HG03520 (cell line): ENCODE measurements around the gene ADGRD1.
"Not testable (repeated sequence)": the region's sequence is repeated elsewhere in the genome, so short reads cannot be mapped to it uniquely, and the experiment has no call there.

Experiments
- ATAC-seq: cut with Tn5 transposase; IDR thresholded peaks from one replicate; pipeline ENCODE4 v1.9.1; 2021; ENCODE audit warnings: mild to moderate bottlenecking, moderate library complexity; ENCODE audit not compliant: unreplicated experiment

ADGRD1 gene

GRCh38 chr12:131067981-131068851 lies 114.5 kb downstream of the ADGRD1 start:
- ATAC-seq: no peak

- ATAC-seq: not testable (repeated sequence)
These were observed 115.4 kb downstream of the ADGRD1 start for GRCh38 chr12:131068926-131069720.

GRCh38 chr12:131070136-131070535 lies 116.4 kb downstream of the ADGRD1 start:
- not testable (repeated sequence) for ATAC-seq

- ATAC-seq: not testable (repeated sequence)
These were observed 117.0 kb downstream of the ADGRD1 start for GRCh38 chr12:131070668-131071067.

- ATAC-seq: not testable (repeated sequence)
These were observed 117.6 kb downstream of the ADGRD1 start for GRCh38 chr12:131071234-131071820.

- not testable (repeated sequence) for ATAC-seq
These were observed 118.2 kb downstream of the ADGRD1 start for GRCh38 chr12:131071950-131072349.

GRCh38 chr12:131072451-131073230 lies 118.9 kb downstream of the ADGRD1 start:
- no peak for ATAC-seq

- no peak for ATAC-seq
These were observed 120.7 kb downstream of the ADGRD1 start for GRCh38 chr12:131074221-131075083.

GRCh38 chr12:131075194-131075593 lies 121.5 kb downstream of the ADGRD1 start:
- ATAC-seq: no peak

GRCh38 chr12:131075611-131076010 lies 121.9 kb downstream of the ADGRD1 start:
- ATAC-seq: no peak

GRCh38 chr12:131076296-131076695 lies 122.6 kb downstream of the ADGRD1 start:
- no peak for ATAC-seq

GRCh38 chr12:131076791-131077747 lies 123.4 kb downstream of the ADGRD1 start:
- no peak for ATAC-seq

GRCh38 chr12:131077931-131078391 lies 124.3 kb downstream of the ADGRD1 start:
- no peak for ATAC-seq

- no peak for ATAC-seq
These were observed 128.8 kb downstream of the ADGRD1 start for GRCh38 chr12:131082290-131083194.

GRCh38 chr12:131084341-131085011 lies 130.8 kb downstream of the ADGRD1 start:
- ATAC-seq: no peak

- no peak for ATAC-seq
These were observed 131.6 kb downstream of the ADGRD1 start for GRCh38 chr12:131085125-131085815.
